Activated naive CD4-positive, alpha-beta T cell treated with anti-CD3 and anti-CD28 coated beads, Interleukin-2, amount 50 U/mL, for 16 hours (primary cell): Measurements from ENCODE around the gene COA1.
"Not testable (repeated sequence)": the region's sequence is repeated elsewhere in the genome, so short reads cannot be mapped to it uniquely, and the experiment has no call there.

ENCODE experiments used
- DNase-seq: peaks from one replicate; pipeline ENCODE4 v3.0.0-alpha.2; 2020

COA1 gene

GRCh38 chr7:43726466-43726865 is 2.9 kb downstream of the COA1 start:
- DNase-seq = no peak

GRCh38 chr7:43725251-43725650 is 4.1 kb downstream of the COA1 start:
- DNase-seq = no peak

- DNase-seq = no peak
Observed at GRCh38 chr7:43723007-43723341, 6.3 kb downstream of the COA1 start.

- no peak for DNase-seq
Observed at GRCh38 chr7:43721193-43721806, 8.0 kb downstream of the COA1 start.

GRCh38 chr7:43716598-43716997 is 12.7 kb downstream of the COA1 start:
- no peak for DNase-seq

- not testable (repeated sequence) for DNase-seq
Observed at GRCh38 chr7:43715966-43716365, 13.4 kb downstream of the COA1 start.

GRCh38 chr7:43711503-43711902 is 17.8 kb downstream of the COA1 start:
- no peak for DNase-seq

GRCh38 chr7:43708055-43708454 is 21.3 kb downstream of the COA1 start:
- DNase-seq = not testable (repeated sequence)

- DNase-seq = no peak
Observed at GRCh38 chr7:43703573-43703972, 25.8 kb downstream of the COA1 start.

- DNase-seq = no peak
Observed at GRCh38 chr7:43702974-43703373, 26.3 kb downstream of the COA1 start.

- no peak for DNase-seq
Observed at GRCh38 chr7:43701929-43702328, 27.4 kb downstream of the COA1 start.

- DNase-seq = no peak
Observed at GRCh38 chr7:43701500-43701854, 27.8 kb downstream of the COA1 start.

- DNase-seq = no peak
Observed at GRCh38 chr7:43700646-43701499, 28.4 kb downstream of the COA1 start.

GRCh38 chr7:43700059-43700501 is 29.2 kb downstream of the COA1 start:
- no peak for DNase-seq

GRCh38 chr7:43698460-43699255 is 30.7 kb downstream of the COA1 start:
- no peak for DNase-seq

GRCh38 chr7:43697690-43698089 is 31.6 kb downstream of the COA1 start:
- no peak for DNase-seq

- DNase-seq = no peak
Observed at GRCh38 chr7:43695365-43695764, 34.0 kb downstream of the COA1 start.

GRCh38 chr7:43694399-43694748 is 34.9 kb downstream of the COA1 start:
- no peak for DNase-seq

GRCh38 chr7:43693687-43694398 is 35.5 kb downstream of the COA1 start:
- no peak for DNase-seq

- no peak for DNase-seq
Observed at GRCh38 chr7:43692582-43693373, 36.5 kb downstream of the COA1 start.

- DNase-seq = no peak
Observed at GRCh38 chr7:43691611-43692010, 37.7 kb downstream of the COA1 start.

GRCh38 chr7:43689115-43689514 is 40.2 kb downstream of the COA1 start:
- no peak for DNase-seq
